ENCODE data around the gene PRKAG3.
"Not testable (repeated sequence)": the region's sequence is repeated elsewhere in the genome, so short reads cannot be mapped to it uniquely, and the experiment has no call there.

The PRKAG3 gene

DNA sequence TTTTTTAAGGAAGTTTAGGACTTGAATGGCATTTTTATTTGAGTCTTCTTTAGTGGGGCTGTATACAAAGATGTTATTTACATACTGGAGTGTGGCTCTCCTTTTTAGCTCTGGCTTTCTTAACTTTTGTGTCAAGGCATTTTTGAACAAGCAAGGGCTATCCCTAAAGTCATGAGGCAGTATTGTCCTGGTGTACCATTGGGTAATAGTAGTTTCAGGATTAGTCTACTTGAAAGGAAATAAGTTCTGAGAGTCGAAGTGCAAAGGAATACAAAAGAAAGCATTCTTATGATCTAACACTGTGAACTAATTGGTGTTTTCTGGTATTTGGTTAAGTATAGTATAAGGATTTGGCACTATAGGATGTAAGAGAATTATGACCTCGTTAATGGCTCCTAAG is 51.6 kb downstream of the PRKAG3 start:
- no peak for DNase-seq

DNA sequence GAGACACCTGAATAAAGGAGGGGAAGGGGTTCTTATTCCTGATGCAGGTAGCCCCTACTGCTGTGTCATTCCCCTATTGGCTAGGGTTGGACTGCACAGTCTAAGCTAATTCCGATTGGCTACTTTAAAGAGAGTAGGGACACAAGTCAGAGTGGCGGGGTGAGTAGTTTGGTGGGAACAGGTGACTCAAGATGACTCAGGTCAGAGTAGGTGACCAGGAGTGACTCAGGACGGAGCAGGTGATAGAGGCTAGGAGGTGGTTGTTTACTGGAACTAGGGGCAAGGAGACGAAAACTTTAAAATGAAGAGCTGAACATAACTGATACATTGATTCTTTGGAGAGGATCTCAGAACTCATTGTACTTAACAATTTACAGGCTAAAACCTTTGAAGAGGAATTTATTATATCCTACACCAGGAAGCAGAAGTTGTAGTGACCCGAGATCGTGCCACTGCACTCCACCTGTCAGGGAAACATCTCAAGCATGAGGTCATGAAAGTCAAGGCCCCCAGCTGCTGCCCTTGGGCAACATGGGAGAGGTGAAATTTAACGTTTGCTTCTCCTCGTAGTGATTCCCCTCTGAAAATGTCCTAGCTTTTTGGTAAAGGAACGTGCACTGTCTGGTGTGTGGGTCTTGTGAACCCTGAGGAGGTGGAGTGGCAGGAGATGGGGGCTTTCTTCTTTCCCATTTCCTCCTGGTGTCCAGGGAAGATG is 54.2 kb downstream of the PRKAG3 start:
- DNase-seq = no peak

DNA sequence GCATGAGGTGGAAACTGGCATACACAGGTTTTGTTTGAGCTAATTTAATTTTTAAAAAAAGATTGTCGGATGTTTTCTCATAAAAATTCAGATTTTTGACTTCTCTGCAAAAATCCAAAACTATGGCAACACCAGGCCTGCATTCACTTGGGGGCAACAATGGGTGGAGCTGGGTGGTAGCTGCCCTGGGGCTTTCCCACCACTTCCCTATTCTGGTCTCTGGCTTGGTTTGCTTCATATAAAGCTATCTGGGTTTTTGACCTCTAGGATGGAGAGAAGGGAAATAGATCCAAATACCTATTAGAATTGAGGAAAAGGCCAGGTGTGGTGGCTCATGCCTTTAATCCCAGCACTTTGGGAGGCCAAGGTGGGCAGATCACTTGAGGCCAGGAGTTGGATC is 55.1 kb downstream of the PRKAG3 start:
- no peak for DNase-seq

DNA sequence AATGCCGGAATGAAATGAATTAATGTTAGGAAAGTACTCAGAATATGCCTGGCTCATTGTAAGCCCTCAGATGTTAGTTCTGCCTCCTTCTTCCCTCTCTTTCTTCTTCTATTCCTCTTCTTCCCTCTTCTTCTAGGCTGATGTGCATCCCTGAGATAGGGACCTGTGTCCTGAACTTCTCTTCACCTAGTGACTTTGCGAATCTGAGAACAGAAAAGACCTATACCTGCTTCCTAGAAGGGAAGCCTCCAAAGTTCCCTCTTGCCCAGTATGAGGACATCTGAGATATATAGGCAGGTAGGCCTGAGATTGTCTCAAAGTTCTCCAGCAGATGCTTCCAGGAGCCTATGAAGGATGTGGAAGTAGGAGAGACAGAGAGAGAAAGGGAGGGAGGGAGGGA is 57.7 kb downstream of the PRKAG3 start:
- no peak for DNase-seq

DNA sequence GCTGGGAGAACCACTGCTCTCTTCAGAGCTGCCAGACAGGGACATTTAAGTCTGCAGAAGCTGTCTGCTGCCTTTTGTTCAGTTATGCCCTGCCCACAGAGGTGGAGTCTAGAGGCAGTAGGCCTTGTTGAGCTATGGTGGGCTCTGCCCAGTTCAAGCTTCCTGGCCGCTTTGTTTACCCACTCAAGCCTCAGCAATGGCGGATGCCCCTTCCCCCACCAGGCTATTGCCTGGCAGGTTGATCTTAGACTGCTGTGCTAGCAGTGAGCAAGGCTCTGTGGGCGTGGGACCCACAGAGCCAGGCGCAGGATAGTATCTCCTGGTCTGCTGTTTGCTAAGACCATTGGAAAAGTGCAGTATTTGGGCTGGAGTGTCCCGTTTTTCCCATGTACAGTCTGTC is 58.8 kb downstream of the PRKAG3 start:
- not testable (repeated sequence) for DNase-seq
